K562 (cell line): Measurements from ENCODE around the gene INPP5K. TPM values are rescaled to one million over a fixed set of nuclear protein-coding genes. Genes with fewer than 3 reads are reported as not detected.
A peak's percentile ranks its signal among the peaks of the same experiment; 100 is the strongest.

ENCODE experiments used
- ATF1 ChIP-seq, 2 experiments: fragments of 450-650 bp in 1 of 2; IDR thresholded peaks; 2 replicates each; pipeline ENCODE4 v1.6.1; 2016; ENCODE audit warnings: missing compliant biosample characterization in 1 of 2, missing genetic modification characterization in 1 of 2
- MAZ ChIP-seq, 2 experiments: fragments of 450-650 bp in 1 of 2; sonication (generic) in 1 of 2; formaldehyde crosslinking; IDR thresholded peaks in 1 of 2; conservative IDR thresholded peaks in 1 of 2; 2 replicates each; pipeline versions ENCODE4 v1.4.0 to v1.5.0; 2020; ENCODE audit warnings: mild to moderate bottlenecking in 1 of 2, missing genetic modification reagents in 1 of 2
- MCM3 ChIP-seq: fragments of 450-650 bp; IDR thresholded peaks from 2 replicates; pipeline ENCODE4 v1.6.1; 2016
- MTA1 ChIP-seq: fragments of 450-650 bp; IDR thresholded peaks from 2 replicates; pipeline ENCODE4 v1.6.1; 2017; ENCODE audit warnings: borderline replicate concordance
- SIN3A ChIP-seq, 2 experiments: fragments of 150-350 bp in 1 of 2; IDR thresholded peaks; 2 replicates each; pipeline ENCODE4 v1.6.1; 2011 to 2016; ENCODE audit warnings: borderline replicate concordance in 2 of 2, low read depth in 2 of 2, low read length in 2 of 2, mild to moderate bottlenecking in 2 of 2, moderate library complexity in 2 of 2; ENCODE audit not compliant: control insufficient read depth in 1 of 2
- SMC3 ChIP-seq: conservative IDR thresholded peaks from 2 replicates; pipeline ENCODE4 v1.6.1; 2011; ENCODE audit warnings: low read depth, low read length, improper control_type of control experiment; ENCODE audit not compliant: insufficient read depth
- polyA plus RNA-seq, 8 experiments: library from polyadenylated mRNA; depleted of rRNA in 4 of 8; stranded (reverse) in 5 of 8; unstranded in 3 of 8; fragments of >200 nt; fragmentation: Nextera tagmentation in 2 of 8; fragmentation: Illumina TruSeq in 1 of 8; extraction: Ambion mirVana in 2 of 8; extraction: Trizol in 1 of 8; gene quantifications; 2 replicates each; pipeline versions ENCODE4 v1.2.1 to v1.2.3, GENCODE V29; 2011 to 2014; ENCODE audit warnings: inconsistent platforms in 1 of 8, missing spikeins in 1 of 8
- total RNA-seq, 7 experiments: library from RNA; depleted of rRNA in 6 of 7; stranded (reverse); fragments of >200 nt in 6 of 7; fragmentation: Illumina TruSeq in 2 of 7; extraction: Trizol in 2 of 7; gene quantifications; 2 replicates each; pipeline versions ENCODE4 v1.2.1 to v1.2.3, GENCODE V29; 2011 to 2021; ENCODE audit warnings: low replicate concordance in 1 of 7
- TF ChIP-seq, protein P1 (sequence below): sonication (generic); formaldehyde crosslinking; IDR thresholded peaks from 2 replicates; pipeline ENCODE4 v1.8.0; 2022; ENCODE audit warnings: mild to moderate bottlenecking, low read depth, missing genetic modification reagents
- TF ChIP-seq, protein P2 (sequence below): fragments of 450-650 bp; IDR thresholded peaks from 2 replicates; pipeline ENCODE4 v1.6.1; 2014; ENCODE audit warnings: low read depth, mild to moderate bottlenecking, moderate library complexity, borderline replicate concordance
- TF ChIP-seq, protein P3 (sequence below): sonication (generic); formaldehyde crosslinking; IDR thresholded peaks from 2 replicates; pipeline ENCODE4 v1.8.0; 2022; ENCODE audit warnings: missing genetic modification reagents, mild to moderate bottlenecking, borderline replicate concordance
- TF ChIP-seq, protein P4 (sequence below): fragments of 250-450 bp; sonication (Bioruptor Pico); IDR thresholded peaks from 2 replicates; pipeline ENCODE4 v1.5.0; 2021
- TF ChIP-seq, protein P5 (sequence below): sonication (generic); formaldehyde crosslinking; IDR thresholded peaks from 2 replicates; pipeline ENCODE4 v1.8.0; 2022; ENCODE audit warnings: mild to moderate bottlenecking, missing genetic modification reagents
- TF ChIP-seq, protein P6 (sequence below), 2 experiments: fragments of 450-650 bp; conservative IDR thresholded peaks; 2 replicates each; pipeline ENCODE4 v1.6.1; 2017; ENCODE audit warnings: mild to moderate bottlenecking in 2 of 2, moderate library complexity in 2 of 2

The INPP5K gene
- total and polyA plus RNA-seq, 9 of the 15 experiments (the other 6 are each of a cell fraction or from before 2014, with no cell fraction given), result 0.63 to 15.1 (median 10.1) TPM

DNA sequence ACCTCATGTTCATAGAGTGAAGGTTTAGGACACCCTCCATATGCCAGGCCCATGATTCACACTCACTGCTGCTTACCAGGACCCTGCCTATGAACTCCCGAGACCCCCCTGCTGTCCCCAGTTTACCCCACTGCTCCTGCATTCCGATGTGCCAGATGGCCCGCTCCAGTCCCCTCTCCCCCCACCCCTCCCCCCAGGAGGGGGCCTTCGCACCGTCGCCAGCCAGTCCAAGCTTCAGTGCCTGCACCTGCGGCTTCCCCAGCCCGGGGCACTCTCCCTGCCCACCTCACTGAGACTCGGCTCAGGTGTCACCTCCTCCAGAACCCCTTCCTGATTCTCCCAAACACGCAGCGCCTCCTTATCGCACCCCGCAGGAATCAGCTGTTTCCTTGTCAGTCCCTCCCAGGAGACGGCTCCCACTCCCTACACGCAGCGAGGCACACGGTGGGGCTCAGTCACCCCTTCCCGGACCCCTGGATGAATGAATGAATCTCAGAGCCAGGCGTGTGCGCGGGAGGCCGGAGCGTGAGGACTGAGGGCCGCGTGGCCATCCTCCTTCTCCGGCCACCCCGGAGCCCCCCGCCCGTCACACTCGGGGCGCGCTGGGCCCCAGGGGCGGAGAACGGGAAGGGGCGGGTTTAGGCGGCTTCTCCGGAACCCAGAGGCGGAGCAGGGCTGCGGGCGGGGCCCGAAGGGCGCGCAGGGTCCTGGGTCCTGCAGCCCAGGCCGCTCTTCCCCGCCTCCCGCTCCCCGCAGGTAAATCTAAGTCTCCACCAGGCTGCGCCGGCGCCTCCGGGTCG is 25.6 kb downstream of the INPP5K start (continued):
- TF ChIP-seq, protein P1, sequence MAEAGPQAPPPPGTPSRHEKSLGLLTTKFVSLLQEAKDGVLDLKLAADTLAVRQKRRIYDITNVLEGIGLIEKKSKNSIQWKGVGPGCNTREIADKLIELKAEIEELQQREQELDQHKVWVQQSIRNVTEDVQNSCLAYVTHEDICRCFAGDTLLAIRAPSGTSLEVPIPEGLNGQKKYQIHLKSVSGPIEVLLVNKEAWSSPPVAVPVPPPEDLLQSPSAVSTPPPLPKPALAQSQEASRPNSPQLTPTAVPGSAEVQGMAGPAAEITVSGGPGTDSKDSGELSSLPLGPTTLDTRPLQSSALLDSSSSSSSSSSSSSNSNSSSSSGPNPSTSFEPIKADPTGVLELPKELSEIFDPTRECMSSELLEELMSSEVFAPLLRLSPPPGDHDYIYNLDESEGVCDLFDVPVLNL (CRISPR knock-in tag), result no peak
- TF ChIP-seq, protein P2, sequence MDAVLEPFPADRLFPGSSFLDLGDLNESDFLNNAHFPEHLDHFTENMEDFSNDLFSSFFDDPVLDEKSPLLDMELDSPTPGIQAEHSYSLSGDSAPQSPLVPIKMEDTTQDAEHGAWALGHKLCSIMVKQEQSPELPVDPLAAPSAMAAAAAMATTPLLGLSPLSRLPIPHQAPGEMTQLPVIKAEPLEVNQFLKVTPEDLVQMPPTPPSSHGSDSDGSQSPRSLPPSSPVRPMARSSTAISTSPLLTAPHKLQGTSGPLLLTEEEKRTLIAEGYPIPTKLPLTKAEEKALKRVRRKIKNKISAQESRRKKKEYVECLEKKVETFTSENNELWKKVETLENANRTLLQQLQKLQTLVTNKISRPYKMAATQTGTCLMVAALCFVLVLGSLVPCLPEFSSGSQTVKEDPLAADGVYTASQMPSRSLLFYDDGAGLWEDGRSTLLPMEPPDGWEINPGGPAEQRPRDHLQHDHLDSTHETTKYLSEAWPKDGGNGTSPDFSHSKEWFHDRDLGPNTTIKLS, result no peak
- TF ChIP-seq, protein P3, sequence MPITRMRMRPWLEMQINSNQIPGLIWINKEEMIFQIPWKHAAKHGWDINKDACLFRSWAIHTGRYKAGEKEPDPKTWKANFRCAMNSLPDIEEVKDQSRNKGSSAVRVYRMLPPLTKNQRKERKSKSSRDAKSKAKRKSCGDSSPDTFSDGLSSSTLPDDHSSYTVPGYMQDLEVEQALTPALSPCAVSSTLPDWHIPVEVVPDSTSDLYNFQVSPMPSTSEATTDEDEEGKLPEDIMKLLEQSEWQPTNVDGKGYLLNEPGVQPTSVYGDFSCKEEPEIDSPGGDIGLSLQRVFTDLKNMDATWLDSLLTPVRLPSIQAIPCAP (CRISPR knock-in tag), result no peak
- TF ChIP-seq MAZ (CRISPR knock-in tag; conservative IDR thresholded peaks at IDR 0.05 in 1 of 2, IDR thresholded peaks at IDR 0.05 in 1 of 2) (peak; percentile 86 to 88), MTA1 (peak; percentile 62; the same call in 1 of the 2 replicates), MCM3 (no peak), SIN3A (IDR thresholded peaks at IDR 0.05; ENCODE audit: borderline replicate concordance in 2 of 2, control insufficient read depth in 1 of 2, low read depth in 2 of 2, low read length in 2 of 2) (peak in 1 of 2 experiments; percentile 88; a peak in 1 of 4 replicates), ATF1 (CRISPR knock-in tag; IDR thresholded peaks at IDR 0.05) (no peak), ATF1 (tag; IDR thresholded peaks at IDR 0.05) (peak; percentile 75), SMC3 (no peak)
- TF ChIP-seq, protein P4, sequence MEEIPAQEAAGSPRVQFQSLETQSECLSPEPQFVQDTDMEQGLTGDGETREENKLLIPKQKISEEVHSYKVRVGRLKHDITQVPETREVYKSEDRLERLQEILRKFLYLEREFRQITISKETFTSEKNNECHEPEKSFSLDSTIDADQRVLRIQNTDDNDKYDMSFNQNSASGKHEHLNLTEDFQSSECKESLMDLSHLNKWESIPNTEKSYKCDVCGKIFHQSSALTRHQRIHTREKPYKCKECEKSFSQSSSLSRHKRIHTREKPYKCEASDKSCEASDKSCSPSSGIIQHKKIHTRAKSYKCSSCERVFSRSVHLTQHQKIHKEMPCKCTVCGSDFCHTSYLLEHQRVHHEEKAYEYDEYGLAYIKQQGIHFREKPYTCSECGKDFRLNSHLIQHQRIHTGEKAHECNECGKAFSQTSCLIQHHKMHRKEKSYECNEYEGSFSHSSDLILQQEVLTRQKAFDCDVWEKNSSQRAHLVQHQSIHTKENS (CRISPR knock-in tag), result no peak
- TF ChIP-seq, protein P5, sequence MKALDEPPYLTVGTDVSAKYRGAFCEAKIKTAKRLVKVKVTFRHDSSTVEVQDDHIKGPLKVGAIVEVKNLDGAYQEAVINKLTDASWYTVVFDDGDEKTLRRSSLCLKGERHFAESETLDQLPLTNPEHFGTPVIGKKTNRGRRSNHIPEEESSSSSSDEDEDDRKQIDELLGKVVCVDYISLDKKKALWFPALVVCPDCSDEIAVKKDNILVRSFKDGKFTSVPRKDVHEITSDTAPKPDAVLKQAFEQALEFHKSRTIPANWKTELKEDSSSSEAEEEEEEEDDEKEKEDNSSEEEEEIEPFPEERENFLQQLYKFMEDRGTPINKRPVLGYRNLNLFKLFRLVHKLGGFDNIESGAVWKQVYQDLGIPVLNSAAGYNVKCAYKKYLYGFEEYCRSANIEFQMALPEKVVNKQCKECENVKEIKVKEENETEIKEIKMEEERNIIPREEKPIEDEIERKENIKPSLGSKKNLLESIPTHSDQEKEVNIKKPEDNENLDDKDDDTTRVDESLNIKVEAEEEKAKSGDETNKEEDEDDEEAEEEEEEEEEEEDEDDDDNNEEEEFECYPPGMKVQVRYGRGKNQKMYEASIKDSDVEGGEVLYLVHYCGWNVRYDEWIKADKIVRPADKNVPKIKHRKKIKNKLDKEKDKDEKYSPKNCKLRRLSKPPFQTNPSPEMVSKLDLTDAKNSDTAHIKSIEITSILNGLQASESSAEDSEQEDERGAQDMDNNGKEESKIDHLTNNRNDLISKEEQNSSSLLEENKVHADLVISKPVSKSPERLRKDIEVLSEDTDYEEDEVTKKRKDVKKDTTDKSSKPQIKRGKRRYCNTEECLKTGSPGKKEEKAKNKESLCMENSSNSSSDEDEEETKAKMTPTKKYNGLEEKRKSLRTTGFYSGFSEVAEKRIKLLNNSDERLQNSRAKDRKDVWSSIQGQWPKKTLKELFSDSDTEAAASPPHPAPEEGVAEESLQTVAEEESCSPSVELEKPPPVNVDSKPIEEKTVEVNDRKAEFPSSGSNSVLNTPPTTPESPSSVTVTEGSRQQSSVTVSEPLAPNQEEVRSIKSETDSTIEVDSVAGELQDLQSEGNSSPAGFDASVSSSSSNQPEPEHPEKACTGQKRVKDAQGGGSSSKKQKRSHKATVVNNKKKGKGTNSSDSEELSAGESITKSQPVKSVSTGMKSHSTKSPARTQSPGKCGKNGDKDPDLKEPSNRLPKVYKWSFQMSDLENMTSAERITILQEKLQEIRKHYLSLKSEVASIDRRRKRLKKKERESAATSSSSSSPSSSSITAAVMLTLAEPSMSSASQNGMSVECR, result peak; percentile 74
- TF ChIP-seq, protein P6, sequence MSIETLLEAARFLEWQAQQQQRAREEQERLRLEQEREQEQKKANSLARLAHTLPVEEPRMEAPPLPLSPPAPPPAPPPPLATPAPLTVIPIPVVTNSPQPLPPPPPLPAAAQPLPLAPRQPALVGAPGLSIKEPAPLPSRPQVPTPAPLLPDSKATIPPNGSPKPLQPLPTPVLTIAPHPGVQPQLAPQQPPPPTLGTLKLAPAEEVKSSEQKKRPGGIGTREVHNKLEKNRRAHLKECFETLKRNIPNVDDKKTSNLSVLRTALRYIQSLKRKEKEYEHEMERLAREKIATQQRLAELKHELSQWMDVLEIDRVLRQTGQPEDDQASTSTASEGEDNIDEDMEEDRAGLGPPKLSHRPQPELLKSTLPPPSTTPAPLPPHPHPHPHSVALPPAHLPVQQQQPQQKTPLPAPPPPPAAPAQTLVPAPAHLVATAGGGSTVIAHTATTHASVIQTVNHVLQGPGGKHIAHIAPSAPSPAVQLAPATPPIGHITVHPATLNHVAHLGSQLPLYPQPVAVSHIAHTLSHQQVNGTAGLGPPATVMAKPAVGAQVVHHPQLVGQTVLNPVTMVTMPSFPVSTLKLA (conservative IDR thresholded peaks at IDR 0.05), result peak; percentile 79 to 91
